Measurements from ENCODE around the gene NVL. TPM values are rescaled to one million over a fixed set of nuclear protein-coding genes. Genes with fewer than 3 reads are reported as not detected.

Gene NVL
- total RNA-seq, 1 donor from 2014 or later, result 44.7 TPM

GRCh38 chr1:224289396-224289795, 40.6 kb downstream of the NVL start:
- intact Hi-C loops (cut with micrococcal nuclease), result no loop called here

- intact Hi-C loops (cut with micrococcal nuclease), result no loop called here
Measured at GRCh38 chr1:224287714-224288113, 42.3 kb downstream of the NVL start.

- intact Hi-C loops (cut with micrococcal nuclease), result no loop called here
Measured at GRCh38 chr1:224282140-224282539, 47.8 kb downstream of the NVL start.

GRCh38 chr1:224276771-224277487, 53.0 kb downstream of the NVL start:
- intact Hi-C loops (cut with micrococcal nuclease), result no loop called here

GRCh38 chr1:224274970-224275626, 54.9 kb downstream of the NVL start:
- intact Hi-C loops (cut with micrococcal nuclease), result no loop called here

GRCh38 chr1:224273641-224274040, 56.3 kb downstream of the NVL start:
- intact Hi-C loops (cut with micrococcal nuclease), result no loop called here

GRCh38 chr1:224271106-224271505, 58.9 kb downstream of the NVL start:
- intact Hi-C loops (cut with micrococcal nuclease), result no loop called here

GRCh38 chr1:224267925-224268324, 62.0 kb downstream of the NVL start:
- intact Hi-C loops (cut with micrococcal nuclease), result loop anchor here (10.0 kb wide), 1 partner anchor 153 kb away; the partner anchor contains the start of gene FBXO28

- intact Hi-C loops (cut with micrococcal nuclease), result loop anchor here (10.0 kb wide), 1 partner anchor 152 kb away; the partner anchor contains the start of gene FBXO28
Measured at GRCh38 chr1:224266915-224267856, 62.8 kb downstream of the NVL start.

- intact Hi-C loops (cut with micrococcal nuclease), result loop anchor here (10.0 kb wide), 1 partner anchor 152 kb away; the partner anchor contains the start of gene FBXO28
Measured at GRCh38 chr1:224266105-224266914, 63.7 kb downstream of the NVL start.

GRCh38 chr1:224264321-224264720, 65.7 kb downstream of the NVL start:
- intact Hi-C loops (cut with micrococcal nuclease), result loop anchor here (5.0 to 10.0 kb wide), 2 partner anchors 82 to 150 kb away; partner anchors contain the start of genes DEGS1 and FBXO28

- intact Hi-C loops (cut with micrococcal nuclease), result loop anchor here (1.0 to 10.0 kb wide), 3 partner anchors 17 to 148 kb away; partner anchors contain the start of genes DEGS1 and FBXO28
Measured at GRCh38 chr1:224262373-224263054, 67.5 kb downstream of the NVL start.

- intact Hi-C loops (cut with micrococcal nuclease), result loop anchor here (5.0 to 10.0 kb wide), 2 partner anchors 78 to 145 kb away; partner anchors contain the start of genes DEGS1 and FBXO28
Measured at GRCh38 chr1:224259986-224260385, 70.0 kb downstream of the NVL start.

GRCh38 chr1:224258351-224258750, 71.6 kb downstream of the NVL start:
- intact Hi-C loops (cut with micrococcal nuclease), result no loop called here

GRCh38 chr1:224256640-224257039, 73.3 kb downstream of the NVL start:
- intact Hi-C loops (cut with micrococcal nuclease), result no loop called here

GRCh38 chr1:224253721-224254120, 76.3 kb downstream of the NVL start:
- intact Hi-C loops (cut with micrococcal nuclease), result no loop called here

- intact Hi-C loops (cut with micrococcal nuclease), result no loop called here
Measured at GRCh38 chr1:224252479-224252878, 77.5 kb downstream of the NVL start.

GRCh38 chr1:224251741-224252146, 78.2 kb downstream of the NVL start:
- intact Hi-C loops (cut with micrococcal nuclease), result no loop called here

- intact Hi-C loops (cut with micrococcal nuclease), result loop anchor here (1.0 to 2.0 kb wide), 3 partner anchors 17 to 88 kb away; no protein-coding TSS in a partner anchor
Measured at GRCh38 chr1:224245188-224245587, 84.8 kb downstream of the NVL start.

- intact Hi-C loops (cut with micrococcal nuclease), result no loop called here
Measured at GRCh38 chr1:224238756-224239155, 91.2 kb downstream of the NVL start.

Data from T-helper 2 cell treated with Interferon-gamma antibody and Interleukin-4, amounts not matched to agents 100 ng/mL and 5 ng/mL, for 36 hours (primary cell).